IMR-90 (cell line): ENCODE results near the gene DSC2. TPM values are rescaled to one million over a fixed set of nuclear protein-coding genes. Genes with fewer than 3 reads are reported as not detected.

Source experiments
- ATAC-seq: fragments of 200-7000 bp; cut with Tn5 transposase; 2 replicates; pipeline ENCODE4 v1.9.1; 2020; ENCODE audit warnings: low read depth, mild to moderate bottlenecking, moderate library complexity
- BruUV-seq: library from RNA; stranded (reverse); fragments of 400-500 nt; replicated peaks from 2 replicates; lab custom pipeline; 2021; lab: Mats Ljungman, UMichigan
- CTCF ChIA-PET: fragments of 300-600 bp; formaldehyde crosslinking; extraction: SDS; loops from one replicate; lab custom pipeline; 2021; ENCODE audit warnings: antibody characterized with exemption; lab: Yijun Ruan, JAX
- POLR2A ChIA-PET: fragments of 300-600 bp; sonication (Branson Sonifier 250); formaldehyde crosslinking; loops from one replicate; lab custom pipeline; 2022; ENCODE audit warnings: antibody characterized with exemption; ENCODE audit not compliant: unreplicated experiment; lab: Charles Lee
- DNase-seq: peaks from one replicate; pipeline ENCODE4 v3.0.0; 2013
- H2AFZ ChIP-seq: replicated peaks from 2 replicates; pipeline ENCODE3; 2013; ENCODE audit warnings: low read length, mild to moderate bottlenecking; ENCODE audit not compliant: poor library complexity
- H2AK5ac ChIP-seq: 2 replicates; pipeline ENCODE4 v1.6.1; 2013; ENCODE audit warnings: low read depth, low read length, inconsistent platforms
- H2AK9ac ChIP-seq: replicated peaks from 2 replicates; pipeline ENCODE3; 2013; ENCODE audit warnings: mild to moderate bottlenecking, low read depth, low read length, moderate library complexity; ENCODE audit not compliant: poor library complexity
- H2BK120ac ChIP-seq: 2 replicates; pipeline ENCODE4 v1.6.1; 2013; ENCODE audit warnings: low read depth, low read length, inconsistent platforms
- H2BK15ac ChIP-seq: 3 replicates; pipeline ENCODE4 v1.6.1; 2013; ENCODE audit warnings: low read depth, low read length, inconsistent platforms
- H2BK20ac ChIP-seq: 2 replicates; pipeline ENCODE4 v1.6.1; 2013; ENCODE audit warnings: low read depth, mild to moderate bottlenecking, inconsistent platforms, low read length, moderate library complexity
- H2BK5ac ChIP-seq: 2 replicates; pipeline ENCODE4 v1.6.1; 2013; ENCODE audit warnings: mild to moderate bottlenecking, low read depth, low read length, inconsistent platforms; ENCODE audit not compliant: poor library complexity, severe bottlenecking
- H3K14ac ChIP-seq: replicated peaks from 2 replicates; pipeline ENCODE4 v1.6.1; 2013; ENCODE audit warnings: low read depth, low read length, inconsistent platforms
- H3K18ac ChIP-seq: 2 replicates; pipeline ENCODE4 v1.6.1; 2013; ENCODE audit warnings: low read depth, low read length, control low read depth
- H3K23ac ChIP-seq: 2 replicates; pipeline ENCODE4 v1.6.1; 2013; ENCODE audit warnings: low read depth, low read length, inconsistent platforms
- H3K27ac ChIP-seq: 2 replicates; pipeline ENCODE4 v1.5.1; 2013; ENCODE audit warnings: mild to moderate bottlenecking, control low read depth, low read length; ENCODE audit not compliant: insufficient read depth
- H3K27me3 ChIP-seq: 2 replicates; pipeline ENCODE4 v1.6.1; 2013; ENCODE audit warnings: low read length; ENCODE audit not compliant: control insufficient read depth, insufficient read depth
- H3K36me3 ChIP-seq: 2 replicates; pipeline ENCODE4 v1.6.1; 2013; ENCODE audit warnings: low read length, mixed read lengths; ENCODE audit not compliant: control insufficient read depth, insufficient read depth
- H3K4ac ChIP-seq: 2 replicates; pipeline ENCODE4 v1.6.1; 2013; ENCODE audit warnings: low read depth, low read length, inconsistent platforms
- H3K4me1 ChIP-seq: 2 replicates; pipeline ENCODE4 v1.6.1; 2013; ENCODE audit warnings: low read length, mixed read lengths; ENCODE audit not compliant: control insufficient read depth, insufficient read depth
- H3K4me2 ChIP-seq: 2 replicates; pipeline ENCODE4 v1.6.1; 2013; ENCODE audit warnings: low read depth, mild to moderate bottlenecking, control low read depth, low read length, moderate library complexity
- H3K4me3 ChIP-seq: 2 replicates; pipeline ENCODE4 v1.5.1; 2013; ENCODE audit warnings: low read depth, mild to moderate bottlenecking, control low read depth, low read length, moderate library complexity; ENCODE audit not compliant: insufficient read depth
- H3K56ac ChIP-seq: 2 replicates; pipeline ENCODE4 v1.6.1; 2013; ENCODE audit warnings: low read length, inconsistent platforms; ENCODE audit not compliant: insufficient read depth; ENCODE audit errors: extremely low read depth
- H3K79me1 ChIP-seq, 2 experiments: 2 replicates each; pipeline ENCODE4 v1.6.1; 2013; ENCODE audit warnings: low read length in 2 of 2, inconsistent platforms in 1 of 2, low read depth in 1 of 2
- H3K9ac ChIP-seq: 2 replicates; pipeline ENCODE4 v1.6.1; 2013; ENCODE audit warnings: low read depth, low read length, control low read depth
- H3K9me1 ChIP-seq: 2 replicates; pipeline ENCODE4 v1.6.1; 2013; ENCODE audit warnings: low read length, inconsistent platforms; ENCODE audit not compliant: insufficient read depth
- H3K9me3 ChIP-seq: 2 replicates; pipeline ENCODE4 v1.6.1; 2013; ENCODE audit warnings: low read length; ENCODE audit not compliant: control insufficient read depth, insufficient read depth
- H4K20me1 ChIP-seq: 2 replicates; pipeline ENCODE4 v1.6.1; 2013; ENCODE audit warnings: low read length, inconsistent platforms; ENCODE audit not compliant: insufficient read depth
- H4K5ac ChIP-seq: 2 replicates; pipeline ENCODE4 v1.6.1; 2013; ENCODE audit warnings: mild to moderate bottlenecking, low read depth, low read length, control low read depth
- H4K8ac ChIP-seq, 2 experiments: 2 replicates each; pipeline ENCODE4 v1.6.1; 2013; ENCODE audit warnings: low read depth in 2 of 2, low read length in 2 of 2, control low read depth in 1 of 2, inconsistent platforms in 1 of 2
- H4K91ac ChIP-seq: 2 replicates; pipeline ENCODE4 v1.6.1; 2013; ENCODE audit warnings: low read depth, low read length, inconsistent platforms; ENCODE audit not compliant: insufficient read depth
- FOS ChIP-seq: fragments of 150-350 bp; IDR thresholded peaks from 2 replicates; pipeline ENCODE4 v1.6.1; 2016; ENCODE audit warnings: low read depth, low read length
- MAZ ChIP-seq: IDR thresholded peaks from 2 replicates; pipeline ENCODE4 v1.6.1; 2012; ENCODE audit warnings: low read depth, mild to moderate bottlenecking, low read length, improper control_type of control experiment, moderate library complexity, borderline replicate concordance
- RCOR1 ChIP-seq: IDR thresholded peaks from 2 replicates; pipeline ENCODE4 v1.6.1; 2012; ENCODE audit warnings: mild to moderate bottlenecking, low read length, improper control_type of control experiment; ENCODE audit not compliant: insufficient replicate concordance
- WGBS, 2 experiments: methylation state at CpG; one replicate each; pipeline versions ENCODE4 v1.1.5 to v1.1.7; 2013; ENCODE audit warnings: missing lambda C conversion rate in 2 of 2; ENCODE audit not compliant: insufficient read length in 1 of 2; ENCODE audit errors: extremely low coverage in 2 of 2; 5-methylcytosine and 5-hydroxymethylcytosine counted together
- dilution Hi-C: fragments of 300-500 bp; cut with HindIII; formaldehyde crosslinking; loops from one replicate; pipeline ENCODE4 v1.14.3; 2018; ENCODE audit warnings: low sequenced_read_pairs; ENCODE audit not compliant: unreplicated experiment
- in situ Hi-C: fragments of 300-500 bp; cut with MboI; formaldehyde crosslinking; loops from 3 replicates; pipeline ENCODE4 v1.14.3; 2019; ENCODE audit warnings: low sequenced_read_pairs, inconsistent platforms, mixed read lengths
- intact Hi-C: fragments of 100-400 bp; cut with micrococcal nuclease; formaldehyde crosslinking; loops from 2 replicates; pipeline ENCODE4 v1.10.0; 2022
- polyA plus RNA-seq, 3 experiments: library from polyadenylated mRNA; depleted of rRNA; stranded (reverse); fragments of >200 nt; gene quantifications; 2 replicates each; pipeline ENCODE4 v1.2.3, GENCODE V29; 2012; ENCODE audit warnings: low replicate concordance in 1 of 3
- total RNA-seq: library from RNA; depleted of rRNA; stranded (reverse); fragments of >200 nt; gene quantifications from 2 replicates; pipeline ENCODE4 v1.2.3, GENCODE V29; 2012

Gene DSC2
- total and polyA plus RNA-seq, 2 of the 4 experiments (the other 2 are of a cell fraction) = not detected

- H3K36me3 ChIP-seq = no peaks in the 10 kb centered on the region
Measured at GRCh38 chr18:31030574-31031278, 71.5 kb downstream of the DSC2 start.

More at GRCh38 chr18:31030574-31031278, 71.5 kb downstream of the DSC2 start:
- Histone ChIP-seq H3K56ac (no peak overlapping the region), H2BK5ac (no peak overlapping the region), H3K4me3 (no peak overlapping the region), H4K20me1 (no peaks in the 10 kb centered on the region), H4K5ac (no peak overlapping the region), H3K9me1 (no peaks in the 10 kb centered on the region), H3K79me1 (no peaks in the 10 kb centered on the region), H3K27ac (no peak overlapping the region), H4K91ac (no peak overlapping the region), H3K27me3 (no peaks in the 10 kb centered on the region), H4K8ac (no peak overlapping the region), H2BK20ac (no peak overlapping the region), H2AK9ac (no peak overlapping the region), H2AFZ (no peak overlapping the region), H3K4me1 (no peaks in the 10 kb centered on the region), H2BK15ac (no peak overlapping the region), H3K23ac (no peak overlapping the region), H3K14ac (no peak overlapping the region), H2BK120ac (no peak overlapping the region), H3K9ac (no peak overlapping the region), H3K4me2 (no peak overlapping the region), H3K9me3 (no peaks in the 10 kb centered on the region), H2AK5ac (no peak overlapping the region), H3K18ac (no peak overlapping the region), H3K4ac (no peak overlapping the region)
- ChIA-PET CTCF (no interaction called here), POLR2A (no interaction called here)
- no peak for DNase-seq
- no CpG with 5 or more reads among the region's 4 CpGs for WGBS, 2 experiments
- intact Hi-C loops = no loop called here
- no peak for TF ChIP-seq FOS
- no peak for TF ChIP-seq RCOR1
- TF ChIP-seq MAZ = no peak
- BruUV-seq = no TSS peak
- in situ Hi-C loops = no loop called here
- ATAC-seq = no peak
- dilution Hi-C loops = no loop called here
